GM12878 (cell line): ENCODE data around the gene PIP4K2A. TPM values are rescaled to one million over a fixed set of nuclear protein-coding genes. Genes with fewer than 3 reads are reported as not detected.

ENCODE experiments used
- ATAC-seq: fragments of 200-7000 bp; cut with Tn5 transposase; 3 replicates; pipeline ENCODE4 v1.9.1; 2020; ENCODE audit warnings: mild to moderate bottlenecking, moderate library complexity
- BruUV-seq: library from RNA; stranded (reverse); fragments of 400-500 nt; replicated peaks from 2 replicates; lab custom pipeline; 2021; lab: Mats Ljungman, UMichigan
- CTCF ChIA-PET: fragments of 300-600 bp; sonication (Branson Sonifier 250); formaldehyde crosslinking; extraction: SDS; loops from one replicate; lab custom pipeline; 2021; ENCODE audit warnings: inconsistent platforms; lab: Yijun Ruan, JAX
- POLR2A ChIA-PET: fragments of 350-600 bp; formaldehyde crosslinking; extraction: SDS; loops from one replicate; lab custom pipeline; 2021; ENCODE audit warnings: inconsistent platforms; lab: Charles Lee
- RAD21 ChIA-PET: fragments of 300-600 bp; sonication (Branson Sonifier 250); formaldehyde crosslinking; loops from one replicate; lab custom pipeline; 2023; ENCODE audit warnings: antibody characterized with exemption; ENCODE audit not compliant: unreplicated experiment; lab: Charles Lee
- SMC1A ChIA-PET: fragments of 300-600 bp; sonication (Branson Sonifier 250); formaldehyde crosslinking; loops from one replicate; lab custom pipeline; 2023; ENCODE audit not compliant: unreplicated experiment, uncharacterized antibody; lab: Charles Lee
- DNase-seq: peaks from one replicate; pipeline ENCODE4 v3.0.0-alpha.2; 2011; ENCODE audit warnings: low read depth, low spot score
- FAIRE-seq: peaks from 3 replicates; lab custom pipeline; 2011; peaks lifted over from hg19 to GRCh38; lab: Jason Lieb, UNC
- H2AFZ ChIP-seq: 2 replicates; pipeline ENCODE4 v1.6.0; 2011; ENCODE audit warnings: low read depth, low read length, control low read depth; ENCODE audit not compliant: control insufficient read depth
- H3K27ac ChIP-seq: 2 replicates; pipeline ENCODE4 v1.5.1; 2011; ENCODE audit warnings: control low read depth; ENCODE audit not compliant: control insufficient read depth, insufficient read depth
- H3K27me3 ChIP-seq, 2 experiments: replicated peaks in 1 of 2; 2 replicates each; pipeline versions ENCODE4 v1.6.0 to v1.6.1; 2011; ENCODE audit warnings: low read length in 1 of 2; ENCODE audit not compliant: control insufficient read depth in 2 of 2, insufficient read depth in 2 of 2
- H3K36me3 ChIP-seq, 2 experiments: 2 replicates each; pipeline ENCODE4 v1.5.1; 2011; ENCODE audit warnings: low read length in 1 of 2; ENCODE audit not compliant: control insufficient read depth in 2 of 2, insufficient read depth in 2 of 2
- H3K4me1 ChIP-seq: 2 replicates; pipeline ENCODE4 v1.6.1; 2011; ENCODE audit warnings: mild to moderate bottlenecking, low read length, moderate library complexity, mixed read lengths; ENCODE audit not compliant: control insufficient read depth, insufficient read depth
- H3K4me2 ChIP-seq: 2 replicates; pipeline ENCODE4 v1.6.0; 2011; ENCODE audit warnings: control low read depth; ENCODE audit not compliant: control insufficient read depth, insufficient read depth
- H3K4me3 ChIP-seq: fragments of 200-600 bp; sonication (generic); 2 replicates; pipeline ENCODE4 v1.5.1; 2016
- H3K79me2 ChIP-seq: 2 replicates; pipeline ENCODE4 v1.6.0; 2011; ENCODE audit warnings: low read length; ENCODE audit not compliant: control insufficient read depth, insufficient read depth
- H3K9ac ChIP-seq: 2 replicates; pipeline ENCODE4 v1.8.0; 2011; ENCODE audit warnings: low read length, control low read depth, mixed read lengths; ENCODE audit not compliant: control insufficient read depth, insufficient read depth
- H3K9me3 ChIP-seq: replicated peaks from 3 replicates; pipeline ENCODE4 v1.5.1; 2011; ENCODE audit warnings: mild to moderate bottlenecking, low read length; ENCODE audit not compliant: control insufficient read depth, insufficient read depth
- H4K20me1 ChIP-seq: 2 replicates; pipeline ENCODE4 v1.6.0; 2011; ENCODE audit not compliant: control insufficient read depth, insufficient read depth
- CTCF ChIP-seq, 3 experiments: IDR thresholded peaks in 2 of 3; conservative IDR thresholded peaks in 1 of 3; 2 replicates each; pipeline ENCODE4 v1.5.1; 2011; ENCODE audit warnings: low read depth in 3 of 3, low read length in 3 of 3, mild to moderate bottlenecking in 3 of 3, control low read depth in 2 of 3, moderate library complexity in 2 of 3, inconsistent platforms in 1 of 3, mixed read lengths in 1 of 3; ENCODE audit not compliant: control insufficient read depth in 2 of 3, insufficient read depth in 1 of 3; ENCODE audit errors: extremely low read depth in 1 of 3
- FOXM1 ChIP-seq: IDR thresholded peaks from 2 replicates; pipeline ENCODE4 v1.6.1; 2012; ENCODE audit warnings: low read depth, mild to moderate bottlenecking, inconsistent platforms, low read length, moderate library complexity
- MLLT1 ChIP-seq: fragments of 450-650 bp; IDR thresholded peaks from 2 replicates; pipeline ENCODE4 v1.6.1; 2016; ENCODE audit warnings: mild to moderate bottlenecking
- PAX5 ChIP-seq: IDR thresholded peaks from 2 replicates; pipeline ENCODE4 v1.6.1; 2011; ENCODE audit warnings: low read depth, low read length, borderline replicate concordance
- ZBTB11 ChIP-seq: fragments of 450-650 bp; formaldehyde crosslinking; IDR thresholded peaks from 2 replicates; pipeline ENCODE4 v1.5.0; 2022; ENCODE audit warnings: mild to moderate bottlenecking, missing genetic modification characterization
- ZNF622 ChIP-seq: fragments of 450-650 bp; IDR thresholded peaks from 2 replicates; pipeline ENCODE4 v1.6.1; 2017; ENCODE audit warnings: mild to moderate bottlenecking, inconsistent platforms
- WGBS: methylation state at CpG from one replicate; pipeline ENCODE4 v1.1.6; 2016; ENCODE audit warnings: low lambda C conversion rate; ENCODE audit not compliant: insufficient replicate concordance, insufficient coverage; ENCODE audit errors: missing lambda C conversion rate; 5-methylcytosine and 5-hydroxymethylcytosine counted together
- in situ Hi-C: fragments of 300-500 bp; cut with MboI; formaldehyde crosslinking; loops from 9 replicates; pipeline ENCODE4 v1.14.3; 2018; ENCODE audit warnings: mixed read lengths
- intact Hi-C: fragments of 100-400 bp; cut with micrococcal nuclease; formaldehyde crosslinking; loops from one replicate; pipeline ENCODE4 v1.14.2; 2022; ENCODE audit not compliant: unreplicated experiment
- polyA plus RNA-seq, 11 experiments: library from polyadenylated mRNA; depleted of rRNA in 4 of 11; unstranded in 6 of 11; stranded (reverse) in 5 of 11; fragments of >200 nt; fragmentation: Nextera tagmentation in 4 of 11; fragmentation: Illumina TruSeq in 1 of 11; extraction: Ambion mirVana in 4 of 11; extraction: Trizol in 1 of 11; gene quantifications; 1 replicate in 1 of 11; 2 replicates in 10 of 11; pipeline versions ENCODE4 v1.2.1 to v1.2.3, GENCODE V29; 2011 to 2016; ENCODE audit warnings: inconsistent platforms in 2 of 11, missing spikeins in 2 of 11, low read depth in 1 of 11
- total RNA-seq, 4 experiments: library from RNA; depleted of rRNA in 3 of 4; stranded (reverse); fragments of >200 nt in 3 of 4; fragmentation: Illumina TruSeq in 1 of 4; extraction: Trizol in 1 of 4; gene quantifications; 2 replicates each; pipeline versions ENCODE4 v1.2.1 to v1.2.3, GENCODE V29; 2013 to 2021
- TF ChIP-seq, protein P1 (sequence below): fragments of 450-650 bp; IDR thresholded peaks from 2 replicates; pipeline ENCODE4 v1.6.1; 2017; ENCODE audit warnings: mild to moderate bottlenecking

PIP4K2A gene
- total and polyA plus RNA-seq, 10 of the 15 experiments (the other 5 are each of a cell fraction or from before 2014, with no cell fraction given) = 54.3 to 139 (median 84.4) TPM

- TF ChIP-seq ZBTB11 (CRISPR knock-in tag) (no peak), PAX5 (no peak), ZNF622 (no peak)
- TF ChIP-seq, protein P1, sequence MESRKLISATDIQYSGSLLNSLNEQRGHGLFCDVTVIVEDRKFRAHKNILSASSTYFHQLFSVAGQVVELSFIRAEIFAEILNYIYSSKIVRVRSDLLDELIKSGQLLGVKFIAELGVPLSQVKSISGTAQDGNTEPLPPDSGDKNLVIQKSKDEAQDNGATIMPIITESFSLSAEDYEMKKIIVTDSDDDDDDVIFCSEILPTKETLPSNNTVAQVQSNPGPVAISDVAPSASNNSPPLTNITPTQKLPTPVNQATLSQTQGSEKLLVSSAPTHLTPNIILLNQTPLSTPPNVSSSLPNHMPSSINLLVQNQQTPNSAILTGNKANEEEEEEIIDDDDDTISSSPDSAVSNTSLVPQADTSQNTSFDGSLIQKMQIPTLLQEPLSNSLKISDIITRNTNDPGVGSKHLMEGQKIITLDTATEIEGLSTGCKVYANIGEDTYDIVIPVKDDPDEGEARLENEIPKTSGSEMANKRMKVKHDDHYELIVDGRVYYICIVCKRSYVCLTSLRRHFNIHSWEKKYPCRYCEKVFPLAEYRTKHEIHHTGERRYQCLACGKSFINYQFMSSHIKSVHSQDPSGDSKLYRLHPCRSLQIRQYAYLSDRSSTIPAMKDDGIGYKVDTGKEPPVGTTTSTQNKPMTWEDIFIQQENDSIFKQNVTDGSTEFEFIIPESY = no peak
Observed at GRCh38 chr10:22676435-22676834, 37.9 kb downstream of the PIP4K2A start (continued).

DNA sequence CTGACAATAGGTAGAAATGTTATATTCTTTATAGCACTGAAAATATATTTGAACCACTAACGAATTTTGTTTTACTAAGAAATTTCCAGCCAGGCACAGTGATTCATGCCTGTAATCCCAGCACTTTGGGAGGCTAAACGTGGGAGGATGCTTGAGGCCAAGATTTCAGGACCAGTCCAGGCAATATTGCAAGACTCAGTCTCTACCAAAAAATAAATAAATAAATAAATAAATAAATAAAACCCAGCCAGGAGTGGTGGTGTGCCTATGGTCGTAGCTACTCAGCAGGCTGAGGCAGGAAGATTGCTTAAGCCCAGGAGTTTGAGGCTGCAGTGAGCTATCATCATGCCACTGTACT, 39.8 kb downstream of the PIP4K2A start:
- Histone ChIP-seq H3K9me3 (no peaks in the 10 kb centered on the region; the same call in 2 of the 3 replicates), H3K79me2 (peaks cover 93% of the 10 kb centered on the region), H3K27ac (no peak overlapping the region), H3K9ac (no peak overlapping the region), H3K4me1 (peaks cover 5% of the 10 kb centered on the region), H4K20me1 (no peaks in the 10 kb centered on the region), H2AFZ (no peak overlapping the region), H3K36me3 (peaks cover 1 to 2% of the 10 kb centered on the region in 2 experiments; a peak in 2 of 4 replicates), H3K27me3 (no peaks in the 10 kb centered on the region), H3K4me3 (no peak overlapping the region), H3K4me2 (no peak overlapping the region)
- in situ Hi-C loops (no loop called here), intact Hi-C loops (no loop called here)
- DNase-seq = no peak
- SMC1A ChIA-PET = interaction anchor here (0.6 to 1.8 kb wide), 7 partner anchors 25 to 120 kb away, joined by 3 to 4 read pairs (median 3); no protein-coding TSS in a partner anchor
- TF ChIP-seq MLLT1 = no peak
- no peak for TF ChIP-seq CTCF (IDR thresholded peaks at IDR 0.05 in 2 of 3, conservative IDR thresholded peaks at IDR 0.05 in 1 of 3; ENCODE audit: control insufficient read depth in 2 of 3, extremely low read depth in 1 of 3, insufficient read depth in 1 of 3, low read depth in 3 of 3, low read length in 3 of 3)
- TF ChIP-seq FOXM1 = no peak
- no peak for FAIRE-seq
- POLR2A ChIA-PET = interaction anchor here (0.7 to 1.3 kb wide), 5 partner anchors 8 to 265 kb away, joined by 4 to 9 read pairs (median 6); no protein-coding TSS in a partner anchor
- ATAC-seq = no peak
- 55% methylated on average over 3 of the region's 3 CpGs for WGBS
- BruUV-seq = no TSS peak
- CTCF ChIA-PET = interaction anchor here (0.6 to 1.1 kb wide), 4 partner anchors 11 to 174 kb away, joined by 3 to 4 read pairs (median 3); no protein-coding TSS in a partner anchor
- RAD21 ChIA-PET = interaction anchor here (0.6 to 0.7 kb wide), 2 partner anchors 10 to 222 kb away, joined by 3 read pairs; no protein-coding TSS in a partner anchor
